HG02943 (cell line): ENCODE results near the gene MTFP1.
"Not testable (repeated sequence)": the region's sequence is repeated elsewhere in the genome, so short reads cannot be mapped to it uniquely, and the experiment has no call there.

Experiments used
- ATAC-seq: cut with Tn5 transposase; IDR thresholded peaks from one replicate; pipeline ENCODE4 v1.9.1; 2021; ENCODE audit warnings: mild to moderate bottlenecking, low read depth, moderate library complexity; ENCODE audit not compliant: unreplicated experiment

MTFP1 gene

DNA sequence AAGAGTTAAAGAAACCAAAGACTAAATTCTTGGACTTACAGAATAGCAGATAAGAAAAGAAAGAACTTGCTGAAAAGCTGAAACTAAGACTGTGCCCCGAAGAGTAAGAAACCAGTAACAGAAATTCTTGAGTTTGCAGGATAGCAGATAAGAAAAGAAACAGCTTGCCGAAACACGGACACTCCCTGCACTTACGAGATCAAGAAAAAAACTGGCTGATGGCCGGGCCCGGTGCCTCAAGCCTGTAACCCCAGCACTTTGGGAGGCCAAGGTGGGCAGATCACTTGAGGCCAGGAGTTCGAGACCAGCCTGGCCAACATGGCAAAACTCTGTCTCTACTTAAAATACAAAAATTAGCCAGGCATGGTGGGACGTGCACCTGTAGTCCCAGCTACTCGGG, 25.9 kb downstream of the MTFP1 start:
- not testable (repeated sequence) for ATAC-seq

DNA sequence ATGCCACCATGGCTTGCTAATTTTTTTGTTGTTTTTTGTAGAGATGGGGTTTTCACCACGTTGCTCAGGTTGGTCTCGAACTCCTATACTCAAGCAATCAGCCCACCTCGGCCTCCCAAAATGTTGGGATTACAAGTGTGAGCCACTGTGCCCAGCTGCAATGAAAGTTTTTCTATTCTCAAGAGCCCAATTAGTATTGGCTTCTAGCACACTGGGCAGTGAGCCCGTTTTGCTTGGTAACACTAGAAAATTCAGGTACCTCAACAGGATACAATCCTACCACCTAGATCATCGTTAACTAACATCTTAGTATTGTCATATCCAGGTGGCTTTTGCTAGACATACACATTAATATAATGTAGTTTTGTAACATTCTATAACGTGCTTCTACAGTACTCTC, 27.3 kb downstream of the MTFP1 start:
- ATAC-seq = no peak

DNA sequence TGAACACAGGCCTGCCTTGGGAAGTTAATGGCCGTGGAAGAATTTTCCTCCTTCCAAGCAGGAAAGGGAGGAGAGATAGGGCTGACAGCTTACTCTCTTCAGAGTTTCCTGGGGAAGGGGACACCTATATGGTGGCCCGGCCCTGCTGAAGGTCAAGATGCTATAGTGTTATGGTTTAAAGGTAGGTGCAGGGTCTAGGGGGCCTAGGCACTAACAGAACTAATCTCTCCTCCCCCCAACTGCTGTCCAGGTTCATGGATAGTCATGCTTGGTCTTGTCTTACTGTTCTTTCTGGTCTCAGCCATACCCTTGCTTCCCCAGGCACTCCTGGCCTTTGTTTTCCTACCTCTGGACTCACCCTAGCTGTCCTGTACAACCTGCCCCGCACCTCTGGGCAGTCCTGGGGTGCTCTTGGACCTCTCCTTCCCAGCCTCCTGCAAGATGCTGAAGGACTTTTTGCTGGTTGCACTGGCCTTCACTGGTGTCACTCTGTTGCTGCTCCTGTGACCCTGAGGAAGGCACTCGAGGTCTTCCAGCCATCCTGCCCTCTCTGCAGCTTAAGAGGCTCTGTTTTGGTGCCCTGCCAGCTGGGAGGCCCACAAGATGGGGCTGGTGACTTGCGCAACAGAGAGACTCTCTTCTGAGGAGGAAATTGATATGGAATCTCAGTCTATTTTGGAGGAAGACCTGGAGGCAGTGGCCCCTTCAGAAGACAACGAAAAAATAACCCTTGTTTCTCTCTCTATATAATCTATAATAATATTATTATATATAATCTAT, 28.4 kb downstream of the MTFP1 start:
- no peak for ATAC-seq

DNA sequence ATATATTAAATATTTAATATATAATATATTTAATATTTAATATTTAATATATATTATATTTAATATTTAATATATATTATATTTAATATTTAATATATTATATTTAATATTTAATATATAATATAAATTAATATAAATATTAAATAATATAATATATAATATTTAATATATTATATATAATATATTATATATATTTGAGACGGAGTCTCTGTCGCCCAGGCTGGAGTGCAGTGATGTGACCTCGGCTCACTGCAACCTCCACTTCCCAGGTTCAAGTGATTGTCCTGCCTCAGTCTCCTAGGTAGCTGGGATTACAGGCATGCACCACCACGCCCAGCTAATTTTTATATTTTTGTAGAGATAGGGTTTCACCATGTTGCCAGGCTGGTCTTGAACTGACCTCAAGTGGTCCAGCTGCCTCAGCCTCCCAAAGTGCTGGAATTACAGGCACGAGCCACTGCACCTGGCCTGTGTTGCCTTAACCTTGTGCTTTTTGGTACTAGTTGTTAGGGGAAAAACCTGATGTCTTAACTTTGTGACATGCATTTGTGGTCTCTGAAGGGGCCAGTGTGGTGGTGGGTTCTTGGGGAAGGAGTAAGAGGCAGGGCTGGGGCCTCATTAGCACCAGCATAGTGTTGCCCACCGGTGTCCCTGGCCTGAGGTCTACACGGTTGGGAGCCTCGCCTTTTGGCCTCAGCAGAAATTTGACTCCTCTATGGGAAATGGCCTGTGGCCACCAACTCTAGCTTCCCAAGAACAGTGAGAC, 29.7 kb downstream of the MTFP1 start:
- ATAC-seq = no peak

DNA sequence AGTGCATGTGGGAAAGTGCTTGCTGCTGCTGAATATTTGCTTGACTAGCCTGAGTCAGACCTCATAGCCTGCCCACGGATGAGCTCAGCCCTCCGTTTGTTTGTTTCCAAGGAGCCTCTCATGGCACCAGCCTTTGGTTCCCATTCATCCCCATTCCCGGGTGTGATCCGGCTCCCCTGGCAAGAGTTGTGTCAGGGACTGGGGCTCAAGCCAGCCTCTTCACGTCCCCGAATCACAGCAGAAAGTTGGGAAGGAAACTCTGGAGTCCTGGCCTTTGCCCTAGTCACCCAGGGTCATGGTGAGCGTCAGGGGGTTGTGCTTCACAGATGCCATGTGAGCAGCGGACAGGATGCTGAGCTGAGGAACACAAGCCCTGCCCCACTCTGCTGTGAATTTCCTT, 32.4 kb downstream of the MTFP1 start:
- ATAC-seq = no peak

DNA sequence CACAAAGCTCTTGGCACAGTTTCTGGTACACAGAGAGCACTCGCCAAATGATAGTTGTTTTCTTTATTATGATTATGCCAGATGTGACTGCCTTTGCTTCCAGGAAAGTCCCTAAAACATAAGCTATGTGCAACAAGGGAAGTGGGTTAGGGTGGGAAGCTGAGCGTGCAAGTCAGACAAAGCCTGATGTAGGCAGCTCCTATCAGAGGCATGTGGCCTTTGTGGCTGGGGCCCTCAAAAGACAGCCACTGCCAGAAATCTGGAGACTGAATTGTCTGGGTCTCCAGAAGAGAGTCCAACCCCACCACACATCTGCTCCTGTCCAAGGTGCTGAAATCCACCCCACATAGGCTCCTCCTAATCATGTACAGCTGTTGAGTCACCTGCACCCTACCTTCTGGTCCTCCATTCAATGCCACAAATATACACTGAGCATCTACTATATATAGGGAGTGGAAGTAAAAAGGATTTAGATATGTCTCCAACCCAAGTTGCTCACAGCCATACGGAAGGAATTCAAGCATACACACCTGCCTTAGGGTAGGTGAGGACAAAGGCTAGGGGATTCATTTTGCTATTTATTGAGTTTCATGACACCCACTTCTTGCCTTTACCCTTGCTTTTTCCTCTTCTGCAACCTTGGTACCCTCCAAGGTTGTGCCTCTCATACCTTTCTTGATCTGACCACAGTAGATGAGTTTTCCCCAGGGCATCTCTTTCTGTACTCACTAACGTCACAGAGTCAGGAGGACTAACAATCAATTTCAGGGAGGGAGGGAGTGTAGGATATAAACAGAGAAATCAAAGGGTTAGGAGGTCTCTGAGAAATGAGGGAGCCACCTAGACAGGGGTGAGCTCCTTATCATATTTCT, 33.8 kb downstream of the MTFP1 start:
- ATAC-seq = no peak

DNA sequence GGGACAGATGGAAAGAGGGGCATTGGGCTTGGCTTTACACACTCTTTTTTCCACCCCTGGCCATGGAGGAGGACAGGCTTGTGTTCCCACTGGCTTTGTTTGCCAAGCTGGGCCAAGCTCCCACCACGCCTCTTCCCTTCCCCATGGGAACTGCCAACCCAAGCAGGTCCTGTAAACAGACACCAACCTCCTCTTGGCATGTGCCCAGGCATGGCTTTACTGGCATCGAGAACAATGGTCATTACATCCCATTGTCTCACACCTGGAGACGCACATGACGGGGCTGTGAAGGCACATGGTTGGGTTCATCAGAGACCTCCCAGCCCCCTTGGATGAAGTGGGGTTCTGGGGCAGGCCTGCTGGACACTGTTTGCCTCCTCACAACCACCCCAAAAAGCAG, 34.6 kb downstream of the MTFP1 start:
- no peak for ATAC-seq

DNA sequence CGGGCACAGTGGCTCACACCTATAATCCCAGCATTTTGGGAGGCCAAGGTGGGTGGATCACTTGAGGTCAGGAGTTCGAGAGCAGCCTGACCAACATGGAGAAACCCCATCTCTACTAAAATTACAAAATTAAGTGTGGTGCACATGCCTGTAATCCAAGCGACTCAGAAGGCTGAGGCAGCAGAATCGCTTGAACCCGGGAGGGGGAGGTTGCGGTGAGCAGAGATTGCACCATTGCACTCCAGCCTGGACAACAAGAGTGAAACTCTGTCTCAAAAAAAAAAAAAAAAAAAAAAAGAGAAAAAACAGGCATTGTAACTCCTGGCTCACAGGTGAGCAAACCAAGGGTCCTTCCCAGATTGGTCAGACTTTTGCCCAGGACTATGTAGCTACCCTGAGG, 35.0 kb downstream of the MTFP1 start:
- ATAC-seq = not testable (repeated sequence)

DNA sequence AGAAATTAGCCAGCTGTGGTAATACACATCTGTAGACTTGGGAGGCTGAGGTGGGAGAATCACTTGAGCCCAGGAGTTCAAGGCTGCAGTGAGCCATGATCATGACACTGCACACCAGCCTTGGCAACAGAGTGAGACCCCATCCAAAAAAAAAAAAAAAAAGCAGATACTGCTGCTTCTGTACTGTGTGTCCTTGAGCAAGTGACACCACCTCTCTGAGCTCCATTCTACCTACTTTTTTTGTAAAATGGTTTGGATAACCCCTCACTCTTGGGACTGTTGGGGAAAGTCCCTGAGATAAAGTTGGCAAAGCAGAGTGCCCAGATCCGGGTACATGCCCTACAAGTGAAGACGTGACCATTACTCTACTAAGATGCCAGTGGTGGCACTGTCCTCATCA, 43.6 kb downstream of the MTFP1 start:
- ATAC-seq = no peak

DNA sequence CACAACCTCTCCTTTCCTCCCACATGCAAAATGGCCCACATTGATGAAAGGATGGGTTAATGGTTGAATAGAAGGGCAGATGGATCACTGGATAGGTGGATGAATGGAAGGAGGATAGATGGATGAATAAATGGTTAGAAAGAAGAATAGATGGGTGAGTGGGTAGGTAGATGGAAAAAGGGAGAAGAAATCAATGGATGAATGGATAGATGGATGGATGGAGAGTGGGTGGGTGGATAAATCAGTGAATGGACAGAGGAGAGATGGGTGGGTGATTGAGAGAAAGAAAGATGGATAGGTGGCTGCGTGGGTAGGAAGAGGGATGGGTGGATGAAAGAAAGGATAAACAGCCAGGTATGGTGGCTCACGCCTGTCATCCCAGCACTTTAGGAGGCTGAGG, 45.1 kb downstream of the MTFP1 start:
- ATAC-seq = no peak

DNA sequence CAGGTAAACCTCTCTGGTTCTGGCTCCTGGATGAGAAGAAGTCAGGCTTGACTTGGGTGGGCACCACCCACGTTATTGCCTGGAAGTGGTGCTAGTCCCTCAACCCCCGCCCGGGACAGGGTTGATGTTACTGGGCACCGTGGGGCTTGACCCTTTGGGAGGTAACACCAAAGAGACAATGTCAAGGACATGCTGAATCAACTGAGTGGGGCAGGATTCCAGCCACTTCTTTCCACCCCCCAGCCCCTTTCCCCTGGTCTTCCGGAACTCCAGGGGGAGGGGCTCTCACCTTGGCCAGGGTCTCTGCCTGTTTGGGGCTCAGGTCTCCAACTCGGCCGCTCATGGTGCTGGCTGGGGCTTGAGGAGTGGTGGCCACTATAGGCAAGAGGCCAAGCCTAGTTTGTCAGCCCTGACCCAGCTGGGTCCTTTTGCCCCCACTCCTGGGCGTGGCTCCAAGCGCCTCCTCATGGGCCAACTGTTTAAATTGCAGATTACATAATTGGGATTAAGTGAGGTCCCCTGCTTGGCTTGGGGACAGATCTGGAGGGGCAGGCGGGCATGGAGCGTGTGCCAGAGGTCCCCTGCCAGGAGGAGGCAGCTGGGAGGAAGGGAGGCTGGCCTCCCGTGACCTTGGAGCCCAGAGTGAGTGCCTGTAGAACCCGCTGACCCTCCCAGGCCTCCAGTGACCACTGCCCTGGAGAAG, 46.2 kb downstream of the MTFP1 start, which contains the start of gene SEC14L3:
Gene SEC14L3, minus strand, starts transcription at position 402 of the 703 bp plus-strand sequence. Its CDS starts 59 bp downstream, at position 343.
- ATAC-seq = no peak

DNA sequence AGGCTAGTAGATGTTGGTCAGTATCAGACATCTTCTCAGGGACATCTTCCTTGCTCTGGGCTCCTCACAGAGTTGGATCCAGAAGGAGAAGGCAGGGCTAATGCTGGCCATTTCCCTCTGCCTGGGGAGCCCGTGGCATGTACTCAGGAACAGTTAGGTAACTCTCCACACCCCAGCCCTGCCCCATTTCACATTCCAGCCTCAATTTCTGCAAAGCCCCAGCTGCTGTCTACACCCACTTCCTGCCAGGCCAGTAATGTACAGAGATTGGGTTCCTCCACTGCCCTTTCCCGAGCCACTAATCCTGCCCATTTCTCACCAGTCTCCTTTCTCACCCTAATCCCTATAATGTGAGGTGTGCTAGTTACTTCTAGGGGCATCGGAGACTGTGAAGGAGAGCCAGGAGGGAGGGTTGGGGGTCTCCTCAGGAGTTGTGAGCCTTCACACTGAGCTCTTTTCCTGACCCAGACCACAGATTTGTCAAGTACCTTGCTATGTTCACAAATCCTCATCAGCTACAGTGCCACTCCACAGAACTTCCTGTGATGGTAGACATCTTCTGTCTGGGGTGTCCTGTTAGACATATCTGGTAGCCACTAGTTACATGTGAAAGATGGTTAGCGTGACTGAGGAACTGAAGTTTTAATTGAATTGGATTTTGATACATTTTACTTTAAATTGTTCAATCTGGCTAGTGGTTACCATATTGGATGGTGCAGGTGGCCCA, 47.6 kb downstream of the MTFP1 start:
- ATAC-seq = no peak

DNA sequence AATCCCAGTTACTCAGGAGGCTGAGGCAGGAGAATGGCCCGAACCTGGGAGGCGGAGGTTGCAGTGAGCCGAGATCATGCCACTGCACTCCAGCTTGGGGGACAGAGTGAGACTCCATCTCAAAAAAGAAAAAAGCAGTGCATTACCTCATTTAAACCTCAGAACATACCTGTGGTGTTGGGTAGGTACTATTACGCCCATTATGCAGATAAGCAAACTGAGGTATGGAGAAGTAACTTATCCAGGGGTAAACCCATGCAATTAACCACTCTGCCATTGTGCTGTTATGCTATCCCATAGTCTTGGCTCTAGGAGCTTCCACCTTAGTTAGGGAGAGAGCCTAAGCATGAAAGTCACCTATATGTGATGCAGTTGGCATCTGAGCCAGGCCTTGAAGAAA, 48.6 kb downstream of the MTFP1 start:
- no peak for ATAC-seq

DNA sequence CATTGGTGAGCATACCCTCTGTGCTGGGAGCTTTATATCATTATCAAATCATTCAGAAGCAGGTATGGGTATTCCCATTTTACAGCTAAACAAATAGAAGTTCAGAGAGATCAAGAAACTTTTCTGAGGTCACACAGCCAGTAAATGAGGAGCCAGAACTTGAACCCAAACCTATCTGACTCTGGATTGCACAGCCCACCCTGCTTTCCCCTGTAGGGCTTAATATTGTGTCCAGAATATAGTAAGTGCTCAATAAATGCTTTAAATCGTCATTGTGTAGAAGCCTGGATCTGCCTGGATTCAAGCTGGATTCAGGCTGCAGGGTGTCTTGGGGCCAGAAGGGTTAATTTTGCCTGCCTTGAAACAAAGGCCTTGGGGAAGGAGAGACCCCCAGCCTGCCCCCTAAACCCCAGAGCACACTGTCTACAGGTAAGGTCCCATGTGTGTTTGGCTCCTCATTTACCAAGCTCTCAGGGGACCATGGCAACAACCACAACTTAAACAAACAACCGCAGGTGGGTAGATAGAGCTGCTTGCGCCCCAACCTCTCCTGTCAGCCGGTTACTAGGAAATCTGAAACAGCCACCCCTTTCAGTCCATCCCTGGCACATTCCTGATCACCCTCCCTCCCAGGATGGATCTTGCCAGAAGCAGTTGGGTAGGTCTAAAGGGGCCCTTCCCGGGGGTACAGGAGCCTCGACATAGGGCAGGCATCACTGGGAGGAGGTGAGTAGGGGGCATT, 49.3 kb downstream of the MTFP1 start:
- no peak for ATAC-seq
